IPS-11a (cell line): ENCODE data around the gene IFITM1.
"Not testable (repeated sequence)": the region's sequence is repeated elsewhere in the genome, so short reads cannot be mapped to it uniquely, and the experiment has no call there.

ENCODE experiments used
- H3K4me3 ChIP-seq: one replicate; pipeline ENCODE4 v1.5.1; 2013; ENCODE audit warnings: low read depth, low read length, control low read depth

The IFITM1 gene

DNA sequence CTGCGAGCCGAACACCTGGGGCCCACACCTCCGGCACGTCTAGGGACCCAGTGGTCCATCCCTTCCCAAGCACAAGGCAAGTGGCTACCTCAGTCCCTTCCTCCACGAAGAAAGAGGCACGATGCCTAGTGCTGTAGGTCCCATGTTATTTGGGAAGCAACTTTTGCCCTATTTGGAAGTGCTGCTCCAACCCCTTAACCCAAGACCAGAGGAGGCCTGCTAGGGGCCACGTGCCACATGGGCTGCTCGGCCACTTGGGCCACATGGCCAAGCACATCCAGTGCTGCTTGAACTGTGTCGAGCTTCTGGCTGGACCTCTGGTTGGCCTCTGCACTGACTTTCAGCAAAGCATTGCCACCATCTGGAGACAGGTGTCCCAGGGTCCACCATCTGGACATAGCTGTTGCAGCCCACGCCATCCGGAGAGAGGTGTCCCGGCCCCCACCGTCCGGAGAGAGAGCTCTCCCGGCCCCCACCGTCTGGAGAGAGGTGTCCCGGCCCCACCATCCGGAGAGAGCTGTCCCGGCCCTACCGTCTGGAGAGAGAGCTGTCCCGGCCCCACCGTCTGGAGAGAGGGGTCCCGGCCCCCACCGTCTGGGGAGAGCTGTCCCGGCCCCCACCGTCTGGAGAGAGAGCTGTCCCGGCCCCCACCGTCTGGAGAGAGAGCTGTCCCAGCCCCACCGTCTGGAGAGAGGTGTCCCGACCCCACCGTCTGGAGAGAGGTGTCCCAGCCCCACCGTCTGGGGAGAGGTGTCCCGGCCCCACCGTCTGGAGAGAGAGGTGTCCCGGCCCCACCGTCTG lies 49.0 kb downstream of the IFITM1 start:
- no peak overlapping the region for H3K4me3 ChIP-seq

DNA sequence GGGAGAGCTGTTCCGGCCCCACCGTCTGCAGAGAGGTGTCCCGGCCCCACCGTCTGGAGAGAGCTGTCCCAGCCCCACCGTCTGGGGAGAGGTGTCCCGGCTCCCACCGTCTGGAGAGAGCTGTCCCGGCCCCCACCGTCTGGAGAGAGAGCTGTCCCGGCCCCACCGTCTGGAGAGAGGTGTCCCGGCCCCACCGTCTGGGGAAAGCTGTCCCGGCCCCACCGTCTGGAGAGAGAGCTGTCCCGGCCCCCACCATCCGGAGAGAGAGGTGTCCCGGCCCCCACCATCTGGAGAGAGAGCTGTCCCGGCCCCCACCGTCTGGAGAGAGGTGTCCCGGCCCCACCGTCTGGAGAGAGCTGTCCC lies 49.6 kb downstream of the IFITM1 start:
- H3K4me3 ChIP-seq: not testable (repeated sequence)

DNA sequence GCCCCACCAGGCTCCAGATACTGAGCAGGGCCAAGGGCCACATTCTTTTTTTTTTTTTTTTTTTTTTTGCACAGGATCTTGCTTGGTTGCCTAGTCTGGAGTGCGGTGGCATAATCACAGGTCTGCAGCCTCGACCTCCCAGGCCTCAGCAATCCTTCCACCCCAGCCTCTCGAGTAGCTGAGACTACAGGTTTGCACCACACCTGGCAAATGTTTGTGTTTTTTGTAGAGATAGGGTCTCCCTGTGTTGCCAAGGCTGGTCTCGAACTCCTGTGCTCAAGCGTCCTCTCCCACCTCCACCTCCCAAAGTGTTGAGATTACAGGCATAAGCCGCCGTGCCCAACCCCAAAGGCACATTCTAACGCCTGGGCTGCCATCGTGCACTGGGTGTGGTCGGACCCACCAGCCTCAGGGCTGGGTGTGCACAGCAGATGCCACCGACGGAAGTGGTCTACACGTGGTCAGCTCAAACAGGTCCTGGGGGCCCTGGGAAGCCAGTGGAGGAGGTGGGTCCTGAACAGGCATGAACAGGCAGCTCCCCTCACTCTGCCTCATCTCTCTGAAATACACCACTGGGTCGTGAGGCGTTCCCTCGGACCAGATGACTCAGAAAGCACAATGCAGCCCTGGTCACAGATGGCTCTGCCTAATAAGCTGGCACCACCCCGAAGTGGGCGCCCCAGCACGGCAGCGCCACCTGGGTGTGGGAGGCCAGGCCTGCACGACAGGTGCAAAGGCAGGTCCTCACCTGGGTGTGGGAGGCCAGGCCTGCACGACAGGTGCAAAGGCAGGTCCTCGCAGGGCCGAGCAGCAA lies 50.3 kb downstream of the IFITM1 start:
- no peak overlapping the region for H3K4me3 ChIP-seq
